CD4-positive, alpha-beta T cell (primary cell): Measurements from ENCODE around the gene RASL11B. TPM values are rescaled to one million over a fixed set of nuclear protein-coding genes. Genes with fewer than 3 reads are reported as not detected.

Experiments used
- ATAC-seq: fragments of 200-7000 bp; cut with Tn5 transposase; one replicate; pipeline ENCODE4 v1.10.0; 2022; ENCODE audit warnings: mild to moderate bottlenecking; ENCODE audit not compliant: poor library complexity
- CTCF ChIA-PET: fragments of 350-600 bp; sonication (Branson Sonifier 250); formaldehyde crosslinking; loops from one replicate; lab custom pipeline; 2021; ENCODE audit warnings: antibody characterized with exemption, inconsistent platforms; lab: Charles Lee
- POLR2A ChIA-PET: fragments of 350-600 bp; sonication (Branson Sonifier 250); formaldehyde crosslinking; loops from one replicate; lab custom pipeline; 2021; ENCODE audit warnings: antibody characterized with exemption, inconsistent platforms; lab: Charles Lee
- DNase-seq, 14 experiments: peaks; one replicate each; pipeline ENCODE4 v3.0.0-alpha.2; 2013 to 2020; ENCODE audit warnings: mixed read lengths in 2 of 14
- H3K27ac ChIP-seq, 2 donors: one replicate each; pipeline versions ENCODE4 v1.5.1 to v1.7.0; 2013; ENCODE audit warnings: low read length in 2 of 2, low read depth in 1 of 2, mild to moderate bottlenecking in 1 of 2
- H3K27me3 ChIP-seq, 2 experiments: 1 replicate in 1 of 2; 2 replicates in 1 of 2; pipeline versions ENCODE4 v1.6.1 to v1.7.0; 2013; ENCODE audit warnings: low read length in 2 of 2, control low read depth in 1 of 2, mild to moderate bottlenecking in 1 of 2, moderate library complexity in 1 of 2; ENCODE audit not compliant: insufficient read depth in 2 of 2, control insufficient read depth in 1 of 2
- H3K36me3 ChIP-seq: one replicate; pipeline ENCODE4 v1.6.1; 2013; ENCODE audit warnings: low read length, control low read depth; ENCODE audit not compliant: insufficient read depth
- H3K4me1 ChIP-seq: one replicate; pipeline ENCODE4 v1.6.1; 2013; ENCODE audit warnings: low read length, control low read depth; ENCODE audit not compliant: insufficient read depth
- H3K4me3 ChIP-seq: one replicate; pipeline ENCODE4 v1.5.1; 2013; ENCODE audit warnings: mild to moderate bottlenecking, low read length, moderate library complexity
- H3K9me3 ChIP-seq, 2 experiments: 1 replicate in 1 of 2; 2 replicates in 1 of 2; pipeline versions ENCODE4 v1.6.1 to v1.7.0; 2013; ENCODE audit warnings: low read length in 2 of 2, mild to moderate bottlenecking in 2 of 2, control low read depth in 1 of 2, moderate library complexity in 1 of 2; ENCODE audit not compliant: control insufficient read depth in 1 of 2, insufficient read depth in 1 of 2
- H3K27ac Mint-ChIP-seq: one replicate; pipeline ENCODE4 v1.8.0; 2020; ENCODE audit warnings: mixed read lengths
- H3K27me3 Mint-ChIP-seq: one replicate; pipeline ENCODE4 v1.8.0; 2021; ENCODE audit warnings: mixed read lengths
- H3K36me3 Mint-ChIP-seq: one replicate; pipeline ENCODE4 v1.8.0; 2021; ENCODE audit warnings: low read depth, mixed read lengths
- H3K4me1 Mint-ChIP-seq: one replicate; pipeline ENCODE4 v1.8.0; 2021; ENCODE audit warnings: low read depth, mixed read lengths
- H3K4me3 Mint-ChIP-seq: one replicate; pipeline ENCODE4 v1.8.0; 2020; ENCODE audit warnings: mild to moderate bottlenecking, mixed read lengths
- H3K9me3 Mint-ChIP-seq: one replicate; pipeline ENCODE4 v1.8.0; 2020; ENCODE audit warnings: mixed read lengths
- intact Hi-C, 2 experiments: fragments of 100-400 bp; cut with DNase I in 1 of 2; cut with micrococcal nuclease in 1 of 2; formaldehyde crosslinking; loops; one replicate each; pipeline versions ENCODE4 v1.15.1 to v1.9.0; 2023 to 2025; cut with DNase I, micrococcal nuclease
- total RNA-seq, 174 experiments: library from RNA in 2 of 174; stranded (reverse) in 2 of 174; gene quantifications; one replicate each; pipeline ENCODE4 v1.2.3 and lab custom pipeline; 2021 to 2026
- TF ChIP-seq, protein P1 (sequence below): fragments of 200-600 bp; IDR thresholded peaks from one replicate; pipeline ENCODE4 v1.8.0; 2022; ENCODE audit warnings: antibody characterized with exemption, mild to moderate bottlenecking

RASL11B gene
- total RNA-seq, 2 experiments from 2014 or later: 0.31 to 0.63 TPM

DNA sequence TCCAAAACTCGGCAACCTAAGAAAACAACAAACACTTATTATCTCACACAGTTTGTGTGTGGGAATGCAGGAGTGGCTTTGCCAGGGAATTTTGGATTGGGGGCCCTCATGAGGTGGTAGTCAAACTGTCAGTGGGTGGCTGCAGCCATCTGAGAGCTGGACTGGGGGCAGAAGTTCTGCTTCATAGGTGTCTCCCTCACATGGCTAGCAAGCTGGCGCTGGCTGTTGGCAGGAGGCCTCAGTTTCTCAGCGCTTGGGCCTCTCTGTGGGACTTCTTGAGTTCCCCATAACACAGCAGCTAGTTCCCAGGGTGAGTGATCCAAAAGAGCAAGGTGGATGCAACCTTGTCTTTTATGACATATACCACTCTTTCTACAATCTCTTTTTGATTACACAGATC lies 26.0 kb upstream of the RASL11B start:
- Histone ChIP-seq H3K27ac (no peak overlapping the region), H3K9me3 (no peaks in the 10 kb centered on the region), H3K4me1 (no peaks in the 10 kb centered on the region), H3K36me3 (no peaks in the 10 kb centered on the region), H3K27me3 (peaks cover 0 to 4% of the 10 kb centered on the region in 2 experiments), H3K4me3 (no peak overlapping the region)
- ATAC-seq (no peak), DNase-seq (no peak)
- Mint-ChIP-seq H3K9me3 (no peaks in the 10 kb centered on the region), H3K4me3 (no peak overlapping the region), H3K36me3 (no peaks in the 10 kb centered on the region), H3K27ac (no peak overlapping the region), H3K27me3 (no peaks in the 10 kb centered on the region), H3K4me1 (no peaks in the 10 kb centered on the region)
- ChIA-PET POLR2A (no interaction called here), CTCF (no interaction called here)
- TF ChIP-seq, protein P1, sequence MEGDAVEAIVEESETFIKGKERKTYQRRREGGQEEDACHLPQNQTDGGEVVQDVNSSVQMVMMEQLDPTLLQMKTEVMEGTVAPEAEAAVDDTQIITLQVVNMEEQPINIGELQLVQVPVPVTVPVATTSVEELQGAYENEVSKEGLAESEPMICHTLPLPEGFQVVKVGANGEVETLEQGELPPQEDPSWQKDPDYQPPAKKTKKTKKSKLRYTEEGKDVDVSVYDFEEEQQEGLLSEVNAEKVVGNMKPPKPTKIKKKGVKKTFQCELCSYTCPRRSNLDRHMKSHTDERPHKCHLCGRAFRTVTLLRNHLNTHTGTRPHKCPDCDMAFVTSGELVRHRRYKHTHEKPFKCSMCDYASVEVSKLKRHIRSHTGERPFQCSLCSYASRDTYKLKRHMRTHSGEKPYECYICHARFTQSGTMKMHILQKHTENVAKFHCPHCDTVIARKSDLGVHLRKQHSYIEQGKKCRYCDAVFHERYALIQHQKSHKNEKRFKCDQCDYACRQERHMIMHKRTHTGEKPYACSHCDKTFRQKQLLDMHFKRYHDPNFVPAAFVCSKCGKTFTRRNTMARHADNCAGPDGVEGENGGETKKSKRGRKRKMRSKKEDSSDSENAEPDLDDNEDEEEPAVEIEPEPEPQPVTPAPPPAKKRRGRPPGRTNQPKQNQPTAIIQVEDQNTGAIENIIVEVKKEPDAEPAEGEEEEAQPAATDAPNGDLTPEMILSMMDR: no peak
- intact Hi-C loops: no loop called here

DNA sequence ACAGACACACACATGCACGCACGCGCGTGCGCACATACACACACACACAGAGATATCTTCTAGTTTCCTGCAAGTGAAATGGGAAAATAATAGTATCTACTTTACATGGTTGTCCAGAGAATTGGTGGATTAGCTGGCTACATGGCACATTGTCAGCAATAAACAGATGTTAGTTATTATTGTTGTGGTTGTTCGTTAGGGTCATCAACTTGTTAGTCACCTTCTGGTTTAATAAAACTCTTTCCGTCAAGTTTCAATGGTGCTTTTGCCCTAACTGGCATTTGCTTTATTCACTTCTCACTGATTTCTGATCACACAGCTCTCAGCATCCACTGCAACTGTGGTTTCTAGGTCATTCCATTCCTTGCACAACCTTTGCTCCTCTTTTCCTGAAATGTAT lies 25.4 kb upstream of the RASL11B start:
- no peak overlapping the region for H3K4me3 ChIP-seq
- DNase-seq (no peak), ATAC-seq (no peak)
- H3K4me3 Mint-ChIP-seq: no peak overlapping the region
- H3K9me3 Mint-ChIP-seq: no peaks in the 10 kb centered on the region
- no peak overlapping the region for H3K27ac Mint-ChIP-seq
- no peaks in the 10 kb centered on the region for H3K36me3 Mint-ChIP-seq
- TF ChIP-seq, protein P1: no peak
- no peaks in the 10 kb centered on the region for H3K36me3 ChIP-seq
- H3K27ac ChIP-seq: no peak overlapping the region
- H3K9me3 ChIP-seq: no peaks in the 10 kb centered on the region
- H3K4me1 Mint-ChIP-seq: no peaks in the 10 kb centered on the region
- CTCF ChIA-PET: no interaction called here
- intact Hi-C loops: no loop called here
- peaks cover 0 to 3% of the 10 kb centered on the region in 2 experiments for H3K27me3 ChIP-seq
- POLR2A ChIA-PET: no interaction called here
- no peaks in the 10 kb centered on the region for H3K27me3 Mint-ChIP-seq
- H3K4me1 ChIP-seq: no peaks in the 10 kb centered on the region

DNA sequence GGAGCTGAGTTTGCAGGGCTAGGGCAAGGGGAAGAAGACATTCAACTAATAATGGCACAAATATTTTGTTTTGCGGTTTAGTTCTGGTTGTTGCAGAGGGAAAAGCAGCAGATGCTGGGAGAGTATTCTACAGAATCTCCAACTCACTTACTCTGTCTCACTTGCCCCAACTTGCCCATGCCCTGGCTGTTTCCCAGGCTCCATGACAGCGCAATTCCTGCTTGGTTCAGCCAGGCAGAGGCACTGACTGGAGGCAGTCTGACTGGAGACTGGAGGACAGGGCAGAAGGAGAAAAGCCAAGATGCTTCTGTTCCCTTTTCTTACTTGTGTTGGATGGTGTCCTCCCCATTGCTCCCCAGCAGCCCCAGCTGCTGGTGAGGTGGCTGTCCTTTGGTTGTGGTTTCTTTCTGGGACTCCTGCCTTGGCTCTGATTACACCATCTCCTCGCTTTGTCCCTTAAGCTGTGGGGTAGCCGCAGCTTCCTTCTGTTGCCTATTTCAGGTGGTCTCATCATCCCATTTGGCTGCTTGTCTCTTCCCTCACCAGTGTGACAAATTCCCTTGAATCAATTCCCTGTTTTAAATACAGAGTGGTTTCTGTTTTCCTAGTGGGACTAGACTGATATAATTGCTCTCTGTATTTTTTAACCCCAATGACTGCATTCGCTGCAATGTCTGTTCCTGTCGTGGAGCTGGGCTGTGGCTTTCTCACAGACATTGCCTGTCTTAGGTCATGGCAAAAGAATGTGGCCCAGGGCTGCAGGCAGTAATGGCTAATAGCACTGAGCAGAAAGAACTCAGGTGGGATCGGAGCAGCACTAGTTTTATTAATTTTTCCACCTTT lies 24.2 kb upstream of the RASL11B start:
- no peaks in the 10 kb centered on the region for H3K36me3 ChIP-seq
- TF ChIP-seq, protein P1: no peak
- no peak overlapping the region for H3K4me3 ChIP-seq
- Mint-ChIP-seq H3K36me3 (no peaks in the 10 kb centered on the region), H3K27me3 (no peaks in the 10 kb centered on the region), H3K4me3 (no peak overlapping the region), H3K27ac (no peak overlapping the region), H3K9me3 (no peaks in the 10 kb centered on the region), H3K4me1 (no peaks in the 10 kb centered on the region)
- ATAC-seq (no peak), DNase-seq (no peak)
- intact Hi-C loops: no loop called here
- ChIA-PET POLR2A (no interaction called here), CTCF (no interaction called here)
- no peaks in the 10 kb centered on the region for H3K9me3 ChIP-seq
- peaks cover 0 to 1% of the 10 kb centered on the region in 2 experiments for H3K27me3 ChIP-seq
- no peak overlapping the region for H3K27ac ChIP-seq
- H3K4me1 ChIP-seq: no peaks in the 10 kb centered on the region
